HepG2 (cell line): Measurements from ENCODE around the gene BOLL. TPM values are rescaled to one million over a fixed set of nuclear protein-coding genes. Genes with fewer than 3 reads are reported as not detected.

Experiments
- ATAC-seq: fragments of 200-7000 bp; cut with Tn5 transposase; 3 replicates; pipeline ENCODE4 v1.9.1; 2020; ENCODE audit warnings: mild to moderate bottlenecking, moderate library complexity
- BruUV-seq: library from RNA; stranded (reverse); fragments of 400-500 nt; replicated peaks from 2 replicates; lab custom pipeline; 2021; lab: Mats Ljungman, UMichigan
- CTCF ChIA-PET: fragments of 300-600 bp; formaldehyde crosslinking; extraction: SDS; loops from one replicate; lab custom pipeline; 2021; ENCODE audit warnings: low total read pairs, inconsistent platforms, low intra/inter-chr PET ratio; lab: Yijun Ruan, JAX
- POLR2A ChIA-PET: fragments of 350-600 bp; sonication (Branson Sonifier 250); formaldehyde crosslinking; loops from one replicate; lab custom pipeline; 2020; ENCODE audit warnings: antibody characterized with exemption, inconsistent platforms; lab: Yijun Ruan, JAX
- DNase-seq: peaks from one replicate; pipeline ENCODE4 v3.0.0-alpha.2; 2015; ENCODE audit warnings: low spot score
- FAIRE-seq: peaks from 3 replicates; lab custom pipeline; 2011; peaks lifted over from hg19 to GRCh38; lab: Jason Lieb, UNC
- H2AFZ ChIP-seq: one replicate; pipeline ENCODE4 v1.6.1; 2011; ENCODE audit warnings: low read length, inconsistent platforms
- H3K27ac ChIP-seq: fragments of 300-600 bp; 3 replicates; pipeline ENCODE4 v1.8.0; 2011; ENCODE audit warnings: mixed run types, mild to moderate bottlenecking, mixed read lengths, low read length, inconsistent platforms; ENCODE audit not compliant: insufficient read depth; ENCODE audit errors: extremely low read length
- H3K27me3 ChIP-seq, 2 experiments: fragments of 200-600 bp in 1 of 2; 2 replicates in 1 of 2; 3 replicates in 1 of 2; pipeline versions ENCODE4 v1.6.0 to v1.8.0; 2011; ENCODE audit warnings: low read length in 2 of 2, mild to moderate bottlenecking in 2 of 2, moderate library complexity in 2 of 2, inconsistent platforms in 1 of 2; ENCODE audit not compliant: insufficient read depth in 2 of 2, control insufficient read depth in 1 of 2
- H3K36me3 ChIP-seq, 2 experiments: fragments of 200-600 bp in 1 of 2; replicated peaks in 1 of 2; 2 replicates in 1 of 2; 3 replicates in 1 of 2; pipeline versions ENCODE4 v1.5.1 to v1.8.0; 2011; ENCODE audit warnings: low read length in 2 of 2, inconsistent platforms in 1 of 2; ENCODE audit not compliant: insufficient read depth in 2 of 2, control insufficient read depth in 1 of 2
- H3K4me1 ChIP-seq: 2 replicates; pipeline ENCODE4 v1.5.1; 2012; ENCODE audit warnings: low read length, inconsistent platforms; ENCODE audit not compliant: insufficient read depth
- H3K4me2 ChIP-seq: 2 replicates; pipeline ENCODE4 v1.6.0; 2011; ENCODE audit warnings: low read depth, low read length, inconsistent platforms
- H3K4me3 ChIP-seq, 3 experiments: fragments of 200-600 bp in 1 of 3; sonication (generic), shearing (Covaris generic) in 1 of 3; replicated peaks in 1 of 3; 2 replicates each; pipeline ENCODE4 v1.5.1; 2011 to 2016; ENCODE audit warnings: low read length in 3 of 3, inconsistent platforms in 2 of 3, low read depth in 2 of 3, mild to moderate bottlenecking in 2 of 3, control low read depth in 1 of 3, mixed read lengths in 1 of 3; ENCODE audit not compliant: insufficient read depth in 1 of 3
- H3K79me2 ChIP-seq: one replicate; pipeline ENCODE4 v1.6.1; 2011; ENCODE audit warnings: low read length, inconsistent platforms; ENCODE audit not compliant: insufficient read depth
- H3K9ac ChIP-seq: 2 replicates; pipeline ENCODE4 v1.6.0; 2011; ENCODE audit warnings: mild to moderate bottlenecking, low read depth, low read length, inconsistent platforms; ENCODE audit not compliant: insufficient read depth
- H3K9me3 ChIP-seq: 2 replicates; pipeline ENCODE4 v1.5.1; 2012; ENCODE audit warnings: mild to moderate bottlenecking, low read length
- H4K20me1 ChIP-seq: 2 replicates; pipeline ENCODE4 v1.6.0; 2011; ENCODE audit warnings: inconsistent platforms, mild to moderate bottlenecking, low read length, moderate library complexity; ENCODE audit not compliant: insufficient read depth
- ELF1 ChIP-seq: sonication (generic); formaldehyde crosslinking; IDR thresholded peaks from 2 replicates; pipeline ENCODE4 v1.4.0; 2020; ENCODE audit warnings: missing genetic modification reagents
- FOXJ3 ChIP-seq: sonication (generic); formaldehyde crosslinking; IDR thresholded peaks from 2 replicates; pipeline ENCODE4 v1.4.0; 2020; ENCODE audit warnings: missing genetic modification reagents, mild to moderate bottlenecking, borderline replicate concordance
- GABPA ChIP-seq, 2 experiments: IDR thresholded peaks; 2 replicates each; pipeline ENCODE4 v1.6.1; 2011 to 2016; ENCODE audit warnings: low read depth in 2 of 2, low read length in 1 of 2, missing biosample characterization in 1 of 2, missing genetic modification characterization in 1 of 2
- HMG20B ChIP-seq: conservative IDR thresholded peaks from 2 replicates; pipeline ENCODE4 v1.6.1; 2016; ENCODE audit warnings: missing genetic modification reagents, missing compliant biosample characterization
- JUN ChIP-seq: sonication (generic); formaldehyde crosslinking; IDR thresholded peaks from 2 replicates; pipeline ENCODE4 v1.4.0; 2020; ENCODE audit warnings: mild to moderate bottlenecking, missing genetic modification reagents
- KDM5A ChIP-seq: fragments of 200-600 bp; sonication (generic); IDR thresholded peaks from 2 replicates; pipeline ENCODE4 v1.7.0; 2018; ENCODE audit warnings: antibody characterized with exemption, mild to moderate bottlenecking, low read length, borderline replicate concordance
- KLF6 ChIP-seq: IDR thresholded peaks from 2 replicates; pipeline ENCODE4 v1.8.0; 2016; ENCODE audit warnings: missing biosample characterization, missing genetic modification reagents
- MAFF ChIP-seq: IDR thresholded peaks from 2 replicates; pipeline ENCODE4 v1.6.1; 2011; ENCODE audit warnings: low read depth, low read length, improper control_type of control experiment
- MATR3 ChIP-seq: sonication (generic); formaldehyde crosslinking; IDR thresholded peaks from 2 replicates; pipeline ENCODE4 v1.4.0; 2020; ENCODE audit warnings: missing genetic modification reagents
- NR2F1 ChIP-seq, 2 experiments: fragments of 450-650 bp in 1 of 2; formaldehyde crosslinking in 1 of 2; IDR thresholded peaks; 2 replicates each; pipeline versions ENCODE4 v1.5.0 to v1.6.1; 2016 to 2020; ENCODE audit warnings: mild to moderate bottlenecking in 1 of 2, missing compliant biosample characterization in 1 of 2, missing genetic modification reagents in 1 of 2, moderate library complexity in 1 of 2
- RBAK ChIP-seq: sonication (generic); formaldehyde crosslinking; IDR thresholded peaks from 2 replicates; pipeline ENCODE4 v1.5.1; 2020; ENCODE audit warnings: mild to moderate bottlenecking, missing genetic modification reagents
- SAFB2 ChIP-seq: sonication (generic); formaldehyde crosslinking; IDR thresholded peaks from 2 replicates; pipeline ENCODE4 v1.5.1; 2020; ENCODE audit warnings: missing genetic modification reagents, low read depth, mild to moderate bottlenecking, borderline replicate concordance
- ZNF232 ChIP-seq: sonication (generic); formaldehyde crosslinking; IDR thresholded peaks from 2 replicates; pipeline ENCODE4 v1.4.0; 2020; ENCODE audit warnings: missing genetic modification reagents, borderline replicate concordance
- ZNF264 ChIP-seq: sonication (generic); formaldehyde crosslinking; IDR thresholded peaks from 2 replicates; pipeline ENCODE4 v1.4.0; 2020; ENCODE audit warnings: missing genetic modification reagents
- ZNF33B ChIP-seq: sonication (generic); formaldehyde crosslinking; IDR thresholded peaks from 2 replicates; pipeline ENCODE4 v1.5.1; 2020; ENCODE audit warnings: mild to moderate bottlenecking, missing genetic modification reagents
- ZNF749 ChIP-seq: sonication (generic); formaldehyde crosslinking; IDR thresholded peaks from 2 replicates; pipeline ENCODE4 v1.8.0; 2022; ENCODE audit warnings: mild to moderate bottlenecking, missing genetic modification reagents, moderate library complexity, borderline replicate concordance
- ZSCAN20 ChIP-seq: sonication (generic); formaldehyde crosslinking; IDR thresholded peaks from 2 replicates; pipeline ENCODE4 v1.4.0; 2020; ENCODE audit warnings: missing genetic modification reagents, mild to moderate bottlenecking, borderline replicate concordance
- WGBS: methylation state at CpG from one replicate; pipeline ENCODE4 v1.1.6; 2017; ENCODE audit warnings: low lambda C conversion rate; 5-methylcytosine and 5-hydroxymethylcytosine counted together
- in situ Hi-C: cut with HindIII; loops from 2 replicates; pipeline ENCODE4 v1.10.0; 2017; ENCODE audit warnings: low pct_unique_long_range_greater_than_20kb; ENCODE audit not compliant: extremely low pct_ligation_motif_present
- intact Hi-C: fragments of 100-400 bp; cut with micrococcal nuclease; formaldehyde crosslinking; loops from one replicate; pipeline ENCODE4 v1.10.0; 2022; ENCODE audit not compliant: unreplicated experiment
- polyA plus RNA-seq, 8 experiments: library from polyadenylated mRNA; depleted of rRNA in 3 of 8; stranded (reverse) in 7 of 8; unstranded in 1 of 8; fragments of >200 nt; fragmentation: Illumina TruSeq in 4 of 8; extraction: Trizol in 4 of 8; gene quantifications; 2 replicates each; pipeline versions ENCODE4 v1.2.1 to v1.2.3, GENCODE V29; 2011 to 2016; ENCODE audit warnings: low read depth in 4 of 8, missing spikeins in 1 of 8, mixed read lengths in 1 of 8; ENCODE audit not compliant: insufficient read depth in 1 of 8
- total RNA-seq, 5 experiments: library from RNA; depleted of rRNA; stranded (reverse); fragments of >200 nt; fragmentation: Illumina TruSeq; extraction: Trizol; gene quantifications; 2 replicates each; pipeline ENCODE4 v1.2.3, GENCODE V29; 2016; ENCODE audit warnings: low read depth in 1 of 5
- TF ChIP-seq, protein P1 (sequence below): sonication (generic); formaldehyde crosslinking; IDR thresholded peaks from 2 replicates; pipeline ENCODE4 v1.4.0; 2020; ENCODE audit warnings: missing genetic modification reagents; ENCODE audit errors: not compliant biosample characterization
- TF ChIP-seq, protein P2 (sequence below): sonication (generic); formaldehyde crosslinking; IDR thresholded peaks from 2 replicates; pipeline ENCODE4 v1.4.0; 2020; ENCODE audit warnings: mild to moderate bottlenecking, low read depth, missing genetic modification reagents
- TF ChIP-seq, protein P3 (sequence below): sonication (generic); formaldehyde crosslinking; IDR thresholded peaks from 2 replicates; pipeline ENCODE4 v1.5.0; 2020; ENCODE audit warnings: missing genetic modification reagents

BOLL gene
- total and polyA plus RNA-seq, 2 of the 13 experiments (the other 11 are each of a cell fraction or from before 2014, with no cell fraction given) = not detected

GRCh38 chr2:197704434-197705120, 80.5 kb downstream of the BOLL start:
- Histone ChIP-seq H3K27ac (peak overlapping the region; percentile 54), H3K4me2 (peak overlapping the region; percentile 92), H2AFZ (peak overlapping the region; percentile 99), H3K79me2 (peaks cover 36% of the 10 kb centered on the region), H3K9ac (peak overlapping the region; percentile 73), H3K36me3 (no peaks in the 10 kb centered on the region; a peak in 2 of 5 replicates), H3K9me3 (no peaks in the 10 kb centered on the region), H4K20me1 (peaks cover 22% of the 10 kb centered on the region), H3K4me3 (peak overlapping the region; percentile 60 to 86 (median 85)), H3K27me3 (no peaks in the 10 kb centered on the region; a peak in 1 of 5 replicates), H3K4me1 (peaks cover 30% of the 10 kb centered on the region)
- ChIA-PET POLR2A (interaction anchor here (0.7 to 2.9 kb wide), 9 partner anchors 31 to 270 kb away, joined by 3 to 40 read pairs (median 7); partner anchors contain the start of genes COQ10B, HSPD1, HSPE1 and MOB4), CTCF (interaction anchor here (1.1 kb wide), 1 partner anchor 73 kb away, joined by 3 read pairs; no protein-coding TSS in a partner anchor)
- FAIRE-seq = no peak
- TSS peak; percentile 98 for BruUV-seq
- in situ Hi-C loops (loop anchor here (5.0 to 10.0 kb wide), 2 partner anchors 73 to 190 kb away; partner anchors contain the start of gene MOB4), intact Hi-C loops (loop anchor here (1.0 to 10.0 kb wide), 4 partner anchors 188 to 310 kb away; partner anchors contain the start of genes COQ10B, MOB4 and SF3B1)
- ATAC-seq = peak; percentile 15
- no peak for DNase-seq
- under 1% methylated on average over 5 of the region's 5 CpGs for WGBS
- TF ChIP-seq ZNF33B (CRISPR knock-in tag) (0 out of 2 replicates have a peak, but pooled peaks have one; percentile 6), RBAK (CRISPR knock-in tag) (no peak), ZNF232 (no peak), HMG20B (CRISPR knock-in tag) (0 out of 2 replicates have a peak, but pooled peaks have one; percentile 7), KDM5A (no peak), JUN (CRISPR knock-in tag) (no peak), ELF1 (no peak), MAFF (peak; percentile 27; the same call in 1 of the 2 replicates), ZSCAN20 (CRISPR knock-in tag) (peak; percentile 34; the same call in 1 of the 2 replicates), FOXJ3 (CRISPR knock-in tag) (0 out of 2 replicates have a peak, but pooled peaks have one; percentile 33), SAFB2 (CRISPR knock-in tag) (no peak), MATR3 (no peak), NR2F1 (CRISPR knock-in tag; IDR thresholded peaks at IDR 0.05) (peak in 1 of 2 experiments; percentile 19; a peak in 1 of 4 replicates), ZNF749 (CRISPR knock-in tag) (no peak), GABPA (IDR thresholded peaks at IDR 0.05; ENCODE audit: low read depth, low read length) (no peak), GABPA (CRISPR knock-in tag; IDR thresholded peaks at IDR 0.05; ENCODE audit: low read depth) (0 out of 2 replicates have a peak, but pooled peaks have one; percentile 7), ZNF264 (CRISPR knock-in tag) (0 out of 2 replicates have a peak, but pooled peaks have one; percentile 9), KLF6 (0 out of 2 replicates have a peak, but pooled peaks have one; percentile 51)
- TF ChIP-seq, protein P1, sequence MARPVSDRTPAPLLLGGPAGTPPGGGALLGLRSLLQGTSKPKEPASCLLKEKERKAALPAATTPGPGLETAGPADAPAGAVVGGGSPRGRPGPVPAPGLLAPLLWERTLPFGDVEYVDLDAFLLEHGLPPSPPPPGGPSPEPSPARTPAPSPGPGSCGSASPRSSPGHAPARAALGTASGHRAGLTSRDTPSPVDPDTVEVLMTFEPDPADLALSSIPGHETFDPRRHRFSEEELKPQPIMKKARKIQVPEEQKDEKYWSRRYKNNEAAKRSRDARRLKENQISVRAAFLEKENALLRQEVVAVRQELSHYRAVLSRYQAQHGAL (CRISPR knock-in tag) = peak; percentile 45
- TF ChIP-seq, protein P2, sequence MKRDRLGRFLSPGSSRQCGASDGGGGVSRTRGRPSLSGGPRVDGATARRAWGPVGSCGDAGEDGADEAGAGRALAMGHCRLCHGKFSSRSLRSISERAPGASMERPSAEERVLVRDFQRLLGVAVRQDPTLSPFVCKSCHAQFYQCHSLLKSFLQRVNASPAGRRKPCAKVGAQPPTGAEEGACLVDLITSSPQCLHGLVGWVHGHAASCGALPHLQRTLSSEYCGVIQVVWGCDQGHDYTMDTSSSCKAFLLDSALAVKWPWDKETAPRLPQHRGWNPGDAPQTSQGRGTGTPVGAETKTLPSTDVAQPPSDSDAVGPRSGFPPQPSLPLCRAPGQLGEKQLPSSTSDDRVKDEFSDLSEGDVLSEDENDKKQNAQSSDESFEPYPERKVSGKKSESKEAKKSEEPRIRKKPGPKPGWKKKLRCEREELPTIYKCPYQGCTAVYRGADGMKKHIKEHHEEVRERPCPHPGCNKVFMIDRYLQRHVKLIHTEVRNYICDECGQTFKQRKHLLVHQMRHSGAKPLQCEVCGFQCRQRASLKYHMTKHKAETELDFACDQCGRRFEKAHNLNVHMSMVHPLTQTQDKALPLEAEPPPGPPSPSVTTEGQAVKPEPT (CRISPR knock-in tag) = no peak
- TF ChIP-seq, protein P3, sequence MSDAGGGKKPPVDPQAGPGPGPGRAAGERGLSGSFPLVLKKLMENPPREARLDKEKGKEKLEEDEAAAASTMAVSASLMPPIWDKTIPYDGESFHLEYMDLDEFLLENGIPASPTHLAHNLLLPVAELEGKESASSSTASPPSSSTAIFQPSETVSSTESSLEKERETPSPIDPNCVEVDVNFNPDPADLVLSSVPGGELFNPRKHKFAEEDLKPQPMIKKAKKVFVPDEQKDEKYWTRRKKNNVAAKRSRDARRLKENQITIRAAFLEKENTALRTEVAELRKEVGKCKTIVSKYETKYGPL (CRISPR knock-in tag) = peak; percentile 2; the same call in 1 of the 2 replicates
